ENCODE results near the gene PHKA2.

Gene PHKA2

GRCh38 chrX:18946611-18947010 lies 37.3 kb downstream of the PHKA2 start:
- no peak for TF ChIP-seq CTCF (IDR thresholded peaks at IDR 0.05; ENCODE audit: insufficient read depth, low read depth, low read length, missing control alignments)
- DNase-seq (ENCODE audit: low read depth), result no peak
- H3K4me3 ChIP-seq (ENCODE audit: low read length), result no peak overlapping the region

- H3K4me3 ChIP-seq (ENCODE audit: low read length), result no peak overlapping the region
- peak; percentile 22 for DNase-seq (ENCODE audit: low read depth)
- no peak for TF ChIP-seq CTCF (IDR thresholded peaks at IDR 0.05; ENCODE audit: insufficient read depth, low read depth, low read length, missing control alignments)
Observed at GRCh38 chrX:18946157-18946556, 37.8 kb downstream of the PHKA2 start.

- no peak for TF ChIP-seq CTCF (IDR thresholded peaks at IDR 0.05; ENCODE audit: insufficient read depth, low read depth, low read length, missing control alignments)
Observed at GRCh38 chrX:18945483-18945882, 38.4 kb downstream of the PHKA2 start.

GRCh38 chrX:18944482-18944881 lies 39.4 kb downstream of the PHKA2 start:
- H3K4me3 ChIP-seq (ENCODE audit: low read length), result no peak overlapping the region
- no peak for DNase-seq (ENCODE audit: low read depth)
- TF ChIP-seq CTCF (IDR thresholded peaks at IDR 0.05; ENCODE audit: insufficient read depth, low read depth, low read length, missing control alignments), result no peak

More at GRCh38 chrX:18945483-18945882, 38.4 kb downstream of the PHKA2 start:
- no peak for DNase-seq (ENCODE audit: low read depth)
- H3K4me3 ChIP-seq (ENCODE audit: low read length), result no peak overlapping the region

- no peak for TF ChIP-seq CTCF (IDR thresholded peaks at IDR 0.05; ENCODE audit: insufficient read depth, low read depth, low read length, missing control alignments)
- no peak overlapping the region for H3K4me3 ChIP-seq (ENCODE audit: low read length)
Observed at GRCh38 chrX:18941896-18942295, 42.0 kb downstream of the PHKA2 start.

GRCh38 chrX:18938710-18939109 lies 45.2 kb downstream of the PHKA2 start:
- peak; percentile 8 for DNase-seq (ENCODE audit: low read depth)
- H3K4me3 ChIP-seq (ENCODE audit: low read length), result no peak overlapping the region
- no peak for TF ChIP-seq CTCF (IDR thresholded peaks at IDR 0.05; ENCODE audit: insufficient read depth, low read depth, low read length, missing control alignments)

More at GRCh38 chrX:18941896-18942295, 42.0 kb downstream of the PHKA2 start:
- DNase-seq (ENCODE audit: low read depth), result no peak

- H3K4me3 ChIP-seq (ENCODE audit: low read length), result no peak overlapping the region
- no peak for DNase-seq (ENCODE audit: low read depth)
- no peak for TF ChIP-seq CTCF (IDR thresholded peaks at IDR 0.05; ENCODE audit: insufficient read depth, low read depth, low read length, missing control alignments)
Observed at GRCh38 chrX:18937173-18937572, 46.7 kb downstream of the PHKA2 start.

Measured in epithelial cell of esophagus (primary cell).